HCT116 (cell line): ENCODE measurements around the gene SOS1. TPM values are rescaled to one million over a fixed set of nuclear protein-coding genes. Genes with fewer than 3 reads are reported as not detected.

ENCODE experiments used
- ATAC-seq: fragments of 200-7000 bp; cut with Tn5 transposase; 2 replicates; pipeline ENCODE4 v1.9.1; 2020; ENCODE audit warnings: mild to moderate bottlenecking, moderate library complexity
- Bru-seq: library from RNA; stranded (reverse); fragments of 400-500 nt; gene quantifications from one replicate; lab custom pipeline; 2021; lab: Mats Ljungman, UMichigan
- BruChase-seq, 2 experiments: library from RNA; stranded (reverse); fragments of 400-500 nt; gene quantifications; one replicate each; lab custom pipeline; 2021; lab: Mats Ljungman, UMichigan
- BruUV-seq: library from RNA; stranded (reverse); fragments of 400-500 nt; replicated peaks from 2 replicates; lab custom pipeline; 2021; lab: Mats Ljungman, UMichigan
- CTCF ChIA-PET: fragments of 300-600 bp; sonication (Branson Sonifier 250); formaldehyde crosslinking; loops from one replicate; lab custom pipeline; 2021; ENCODE audit warnings: antibody characterized with exemption; lab: Charles Lee
- POLR2A ChIA-PET: fragments of 300-600, 350-600 bp; sonication (Branson Sonifier 250); formaldehyde crosslinking; loops from one replicate; lab custom pipeline; 2021; ENCODE audit warnings: antibody characterized with exemption; lab: Charles Lee
- RAD21 ChIA-PET, 2 experiments: fragments of 300-600 bp; sonication (Branson Sonifier 250); formaldehyde crosslinking; loops; one replicate each; lab custom pipeline; 2023; ENCODE audit warnings: low total read pairs in 2 of 2; ENCODE audit not compliant: uncharacterized antibody in 2 of 2, unreplicated experiment in 2 of 2, low non-redundant PET in 1 of 2; lab: Charles Lee
- DNase-seq: peaks from one replicate; pipeline ENCODE4 v3.0.0-alpha.2; 2010; ENCODE audit warnings: low read depth, low spot score
- H2AFZ ChIP-seq: fragments of 200-600 bp; shearing (Covaris generic), sonication (generic); 2 replicates; pipeline ENCODE4 v1.6.1; 2017; ENCODE audit warnings: low read depth, mixed run types, mixed read lengths, antibody characterized with exemption, low read length; ENCODE audit not compliant: poor library complexity, severe bottlenecking
- H3K27ac ChIP-seq: 2 replicates; pipeline ENCODE4 v1.5.1; 2012; ENCODE audit warnings: low read depth, low read length
- H3K27me3 ChIP-seq: fragments of 200-600 bp; sonication (generic); 2 replicates; pipeline ENCODE4 v1.6.1; 2016; ENCODE audit warnings: mixed run types, low read length, mixed read lengths; ENCODE audit not compliant: insufficient read depth
- H3K36me3 ChIP-seq, 2 experiments: fragments of 200-500 bp in 1 of 2; fragments of 200-600 bp in 1 of 2; sonication (Bioruptor generic) in 1 of 2; sonication (generic) in 1 of 2; 2 replicates each; pipeline versions ENCODE4 v1.5.1 to v1.6.1; 2014 to 2016; ENCODE audit warnings: low read length in 2 of 2, inconsistent platforms in 1 of 2, mixed read lengths in 1 of 2, mixed run types in 1 of 2; ENCODE audit not compliant: insufficient read depth in 2 of 2, control insufficient read depth in 1 of 2
- H3K4me1 ChIP-seq, 2 experiments: fragments of 200-600 bp in 1 of 2; sonication (generic) in 1 of 2; 2 replicates each; pipeline versions ENCODE4 v1.5.1 to v1.6.1; 2012 to 2017; ENCODE audit warnings: low read length in 2 of 2, inconsistent platforms in 1 of 2, mild to moderate bottlenecking in 1 of 2, mixed read lengths in 1 of 2, mixed run types in 1 of 2, moderate library complexity in 1 of 2; ENCODE audit not compliant: insufficient read depth in 2 of 2, control insufficient read depth in 1 of 2
- H3K4me2 ChIP-seq: fragments of 200-600 bp; sonication (generic); 2 replicates; pipeline ENCODE4 v1.6.1; 2017; ENCODE audit warnings: mixed run types, low read length, mixed read lengths
- H3K4me3 ChIP-seq, 2 experiments: fragments of 200-600 bp in 1 of 2; sonication (generic) in 1 of 2; replicated peaks in 1 of 2; 2 replicates each; pipeline ENCODE4 v1.5.1; 2011 to 2016; ENCODE audit warnings: low read length in 2 of 2, control low read depth in 1 of 2, low read depth in 1 of 2, mild to moderate bottlenecking in 1 of 2, mixed read lengths in 1 of 2, mixed run types in 1 of 2
- H3K79me2 ChIP-seq: fragments of 200-600 bp; sonication (generic); 2 replicates; pipeline ENCODE4 v1.6.1; 2017; ENCODE audit warnings: mild to moderate bottlenecking, mixed run types, low read length, moderate library complexity, mixed read lengths; ENCODE audit not compliant: insufficient read depth
- H3K9ac ChIP-seq: fragments of 200-600 bp; sonication (generic); 2 replicates; pipeline ENCODE4 v1.6.1; 2016; ENCODE audit warnings: low read length, mixed read lengths
- H3K9me2 ChIP-seq: fragments of 200-600 bp; sonication (generic), shearing (Covaris generic); 2 replicates; pipeline ENCODE4 v1.6.1; 2017; ENCODE audit warnings: mixed run types, mild to moderate bottlenecking, moderate library complexity; ENCODE audit not compliant: insufficient read depth
- H3K9me3 ChIP-seq, 2 experiments: fragments of 200-500 bp in 1 of 2; fragments of 200-600 bp in 1 of 2; sonication (Bioruptor generic) in 1 of 2; sonication (generic) in 1 of 2; 2 replicates each; pipeline ENCODE4 v1.6.1; 2014 to 2017; ENCODE audit warnings: low read length in 2 of 2, mixed read lengths in 2 of 2, inconsistent platforms in 1 of 2, low read depth in 1 of 2, mild to moderate bottlenecking in 1 of 2, mixed run types in 1 of 2, moderate library complexity in 1 of 2; ENCODE audit not compliant: control insufficient read depth in 1 of 2, insufficient read depth in 1 of 2
- H4K20me1 ChIP-seq: fragments of 200-600 bp; sonication (generic), shearing (Covaris generic); 2 replicates; pipeline ENCODE4 v1.6.1; 2017; ENCODE audit warnings: mixed run types, mild to moderate bottlenecking, moderate library complexity; ENCODE audit not compliant: insufficient read depth
- CBX3 ChIP-seq: IDR thresholded peaks from 2 replicates; pipeline ENCODE4 v1.6.1; 2012; ENCODE audit warnings: low read depth
- CTCF ChIP-seq, 3 experiments: fragments of 200-600 bp in 1 of 3; sonication (generic) in 1 of 3; IDR thresholded peaks in 2 of 3; conservative IDR thresholded peaks in 1 of 3; 2 replicates each; pipeline ENCODE4 v1.5.1; 2012 to 2017; ENCODE audit warnings: low read depth in 2 of 3, low read length in 2 of 3, antibody characterized with exemption in 1 of 3, borderline replicate concordance in 1 of 3, control low read depth in 1 of 3, mild to moderate bottlenecking in 1 of 3, mixed read lengths in 1 of 3, mixed run types in 1 of 3, moderate library complexity in 1 of 3; ENCODE audit not compliant: insufficient read depth in 1 of 3
- EGR1 ChIP-seq: IDR thresholded peaks from 2 replicates; pipeline ENCODE4 v1.6.1; 2012; ENCODE audit warnings: low read depth
- EZH2phosphoT487 ChIP-seq: fragments of 200-600 bp; IDR thresholded peaks from 2 replicates; pipeline ENCODE4 v1.6.1; 2018; ENCODE audit warnings: antibody characterized with exemption, borderline replicate concordance
- FOSL1 ChIP-seq: IDR thresholded peaks from 2 replicates; pipeline ENCODE4 v1.6.1; 2012; ENCODE audit warnings: low read depth
- JUND ChIP-seq: IDR thresholded peaks from 2 replicates; pipeline ENCODE4 v1.6.1; 2012
- POLR2AphosphoS5 ChIP-seq: IDR thresholded peaks from 2 replicates; pipeline ENCODE4 v1.6.1; 2011; ENCODE audit warnings: mild to moderate bottlenecking, low read depth, low read length, moderate library complexity
- SIN3A ChIP-seq: IDR thresholded peaks from 2 replicates; pipeline ENCODE4 v1.6.1; 2012; ENCODE audit warnings: low read depth
- SRF ChIP-seq: IDR thresholded peaks from 2 replicates; pipeline ENCODE4 v1.6.1; 2012; ENCODE audit warnings: low read depth
- TCF7L2 ChIP-seq: IDR thresholded peaks from 2 replicates; pipeline ENCODE4 v1.7.0; 2011; ENCODE audit warnings: borderline replicate concordance, inconsistent platforms; ENCODE audit not compliant: insufficient read depth, insufficient read length; ENCODE audit errors: extremely low read depth
- YY1 ChIP-seq: IDR thresholded peaks from 2 replicates; pipeline ENCODE4 v1.6.1; 2011; ENCODE audit warnings: low read length, low read depth, moderate library complexity, mild to moderate bottlenecking; ENCODE audit not compliant: insufficient replicate concordance; ENCODE audit errors: extremely low read depth
- ZFX ChIP-seq: fragments of 450-650 bp; IDR thresholded peaks from 2 replicates; pipeline ENCODE4 v1.6.1; 2017
- intact Hi-C: fragments of 100-400 bp; cut with micrococcal nuclease; formaldehyde crosslinking; loops from 2 replicates; pipeline ENCODE4 v1.10.0; 2022
- long read RNA-seq: library from polyadenylated mRNA; unstranded; transcript quantifications from one replicate; pipeline ENCODE4 v2.0.0, GENCODE V29; 2021; ENCODE audit not compliant: unreplicated experiment
- polyA plus RNA-seq: library from polyadenylated mRNA; unstranded; fragments of >200 nt; gene quantifications from 2 replicates; pipeline ENCODE4 v1.2.1, GENCODE V29; 2012; ENCODE audit warnings: missing spikeins
- total RNA-seq: library from RNA; stranded (reverse); gene quantifications from one replicate; pipeline ENCODE4 v1.2.1, GENCODE V29; 2021; ENCODE audit not compliant: unreplicated experiment
- TF ChIP-seq, protein P1 (sequence below): IDR thresholded peaks from 2 replicates; pipeline ENCODE4 v1.6.1; 2011; ENCODE audit warnings: mild to moderate bottlenecking, low read length, moderate library complexity; ENCODE audit not compliant: insufficient replicate concordance; ENCODE audit errors: extremely low read depth
- TF ChIP-seq, protein P2 (sequence below): IDR thresholded peaks from 2 replicates; pipeline ENCODE4 v1.6.1; 2012
- TF ChIP-seq, protein P3 (sequence below): IDR thresholded peaks from 2 replicates; pipeline ENCODE4 v1.6.1; 2012; ENCODE audit warnings: low read depth

Gene SOS1
- total RNA-seq (19.4 TPM), Bru-seq, nascent RNA (percentile 77 among the genes with signal in this experiment), BruChase-seq, experiment 1, labeled RNA remaining after a 6-hour chase (percentile 78 among the genes with signal in this experiment), BruChase-seq, experiment 2, labeled RNA remaining after a 2-hour chase (percentile 81 among the genes with signal in this experiment)
- 6.3 and 6.6 TPM in 2 replicates for polyA plus RNA-seq
- long read RNA-seq, full-length matches to known transcripts, result 1 of 21 reads
- long read RNA-seq, partial matches to known transcripts, result 10 of 21 reads
- long read RNA-seq, other reads (novel, unspliced or antisense), result 10 of 21 reads

GRCh38 chr2:39120771-39121522, at the start of gene SOS1:
SOS1 (minus strand) TSS chr2:39121051; CDS start chr2:39120422, 629 bp downstream.
- Histone ChIP-seq H3K79me2 (peaks cover 43% of the 10 kb centered on the region), H3K9me2 (no peaks in the 10 kb centered on the region), H3K4me1 (peaks cover 19 to 43% of the 10 kb centered on the region in 2 experiments), H3K27me3 (no peaks in the 10 kb centered on the region), H3K4me2 (peak within 1 kb of the TSS; percentile 94), H4K20me1 (no peaks in the 10 kb centered on the region), H2AFZ (no peak within 1 kb of the TSS), H3K36me3 (no peaks in the 10 kb centered on the region), H3K9me3 (no peaks in the 10 kb centered on the region), H3K4me3 (peak within 1 kb of the TSS; percentile 76 to 81), H3K27ac (peak within 1 kb of the TSS; percentile 91), H3K9ac (peak within 1 kb of the TSS; percentile 76)
- ChIA-PET POLR2A (interaction anchor here (1.5 kb wide), 1 partner anchor 16 kb away, joined by 4 read pairs; no protein-coding TSS in a partner anchor), RAD21 (interaction anchor here in 1 of 2 experiments (0.6 kb wide), 1 partner anchor 1963 kb away, joined by 3 read pairs; no protein-coding TSS in a partner anchor), CTCF (interaction anchor here (1.5 kb wide), 1 partner anchor 174 kb away, joined by 4 read pairs; no protein-coding TSS in a partner anchor)
- DNase-seq (peak; percentile 82), ATAC-seq (peak; percentile 61)
- intact Hi-C loops, result loop anchor here (5.0 kb wide), 1 partner anchor 106 kb away; no protein-coding TSS in a partner anchor
- BruUV-seq, result no TSS peak
- TF ChIP-seq CBX3 (no peak), SRF (no peak), TCF7L2 (peak; percentile 42), POLR2AphosphoS5 (peak; percentile 94), EGR1 (no peak), SIN3A (peak; percentile 72), CTCF (IDR thresholded peaks at IDR 0.05 in 2 of 3, conservative IDR thresholded peaks at IDR 0.05 in 1 of 3; ENCODE audit: borderline replicate concordance in 1 of 3, insufficient read depth in 1 of 3, low read depth in 2 of 3, low read length in 2 of 3) (no peak), FOSL1 (no peak), EZH2phosphoT487 (no peak), JUND (no peak), ZFX (peak; percentile 80), YY1 (peak; percentile 45)
- TF ChIP-seq, protein P1, sequence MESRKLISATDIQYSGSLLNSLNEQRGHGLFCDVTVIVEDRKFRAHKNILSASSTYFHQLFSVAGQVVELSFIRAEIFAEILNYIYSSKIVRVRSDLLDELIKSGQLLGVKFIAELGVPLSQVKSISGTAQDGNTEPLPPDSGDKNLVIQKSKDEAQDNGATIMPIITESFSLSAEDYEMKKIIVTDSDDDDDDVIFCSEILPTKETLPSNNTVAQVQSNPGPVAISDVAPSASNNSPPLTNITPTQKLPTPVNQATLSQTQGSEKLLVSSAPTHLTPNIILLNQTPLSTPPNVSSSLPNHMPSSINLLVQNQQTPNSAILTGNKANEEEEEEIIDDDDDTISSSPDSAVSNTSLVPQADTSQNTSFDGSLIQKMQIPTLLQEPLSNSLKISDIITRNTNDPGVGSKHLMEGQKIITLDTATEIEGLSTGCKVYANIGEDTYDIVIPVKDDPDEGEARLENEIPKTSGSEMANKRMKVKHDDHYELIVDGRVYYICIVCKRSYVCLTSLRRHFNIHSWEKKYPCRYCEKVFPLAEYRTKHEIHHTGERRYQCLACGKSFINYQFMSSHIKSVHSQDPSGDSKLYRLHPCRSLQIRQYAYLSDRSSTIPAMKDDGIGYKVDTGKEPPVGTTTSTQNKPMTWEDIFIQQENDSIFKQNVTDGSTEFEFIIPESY, result peak; percentile 64
- TF ChIP-seq, protein P2, sequence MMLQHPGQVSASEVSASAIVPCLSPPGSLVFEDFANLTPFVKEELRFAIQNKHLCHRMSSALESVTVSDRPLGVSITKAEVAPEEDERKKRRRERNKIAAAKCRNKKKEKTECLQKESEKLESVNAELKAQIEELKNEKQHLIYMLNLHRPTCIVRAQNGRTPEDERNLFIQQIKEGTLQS, result no peak; the same call in 1 of the 2 replicates
- TF ChIP-seq, protein P3, sequence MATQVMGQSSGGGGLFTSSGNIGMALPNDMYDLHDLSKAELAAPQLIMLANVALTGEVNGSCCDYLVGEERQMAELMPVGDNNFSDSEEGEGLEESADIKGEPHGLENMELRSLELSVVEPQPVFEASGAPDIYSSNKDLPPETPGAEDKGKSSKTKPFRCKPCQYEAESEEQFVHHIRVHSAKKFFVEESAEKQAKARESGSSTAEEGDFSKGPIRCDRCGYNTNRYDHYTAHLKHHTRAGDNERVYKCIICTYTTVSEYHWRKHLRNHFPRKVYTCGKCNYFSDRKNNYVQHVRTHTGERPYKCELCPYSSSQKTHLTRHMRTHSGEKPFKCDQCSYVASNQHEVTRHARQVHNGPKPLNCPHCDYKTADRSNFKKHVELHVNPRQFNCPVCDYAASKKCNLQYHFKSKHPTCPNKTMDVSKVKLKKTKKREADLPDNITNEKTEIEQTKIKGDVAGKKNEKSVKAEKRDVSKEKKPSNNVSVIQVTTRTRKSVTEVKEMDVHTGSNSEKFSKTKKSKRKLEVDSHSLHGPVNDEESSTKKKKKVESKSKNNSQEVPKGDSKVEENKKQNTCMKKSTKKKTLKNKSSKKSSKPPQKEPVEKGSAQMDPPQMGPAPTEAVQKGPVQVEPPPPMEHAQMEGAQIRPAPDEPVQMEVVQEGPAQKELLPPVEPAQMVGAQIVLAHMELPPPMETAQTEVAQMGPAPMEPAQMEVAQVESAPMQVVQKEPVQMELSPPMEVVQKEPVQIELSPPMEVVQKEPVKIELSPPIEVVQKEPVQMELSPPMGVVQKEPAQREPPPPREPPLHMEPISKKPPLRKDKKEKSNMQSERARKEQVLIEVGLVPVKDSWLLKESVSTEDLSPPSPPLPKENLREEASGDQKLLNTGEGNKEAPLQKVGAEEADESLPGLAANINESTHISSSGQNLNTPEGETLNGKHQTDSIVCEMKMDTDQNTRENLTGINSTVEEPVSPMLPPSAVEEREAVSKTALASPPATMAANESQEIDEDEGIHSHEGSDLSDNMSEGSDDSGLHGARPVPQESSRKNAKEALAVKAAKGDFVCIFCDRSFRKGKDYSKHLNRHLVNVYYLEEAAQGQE, result no peak
